ENCODE results near the gene FAP.

FAP gene

GRCh38 chr2:162197069-162197825 is 46.0 kb downstream of the FAP start:
- no peak overlapping the region for H3K4me3 ChIP-seq (ENCODE audit: low read depth, low read length)
- POLR2A ChIA-PET, result interaction anchor here (1.2 to 2.0 kb wide), 2 partner anchors 11 to 45 kb away, joined by 3 to 11 read pairs; partner anchors contain the start of gene FAP
- CTCF ChIA-PET, result interaction anchor here (1.0 to 14.3 kb wide), 5 partner anchors 10 to 103 kb away, joined by 3 to 189 read pairs (median 6); no protein-coding TSS in a partner anchor
- DNase-seq (ENCODE audit: low read depth, low spot score), result peak; percentile 60
- no peak for TF ChIP-seq CTCF (IDR thresholded peaks at IDR 0.05; ENCODE audit: insufficient read depth, low read length, missing control alignments)

GRCh38 chr2:162196638-162197037 is 46.6 kb downstream of the FAP start:
- no peak for TF ChIP-seq CTCF (IDR thresholded peaks at IDR 0.05; ENCODE audit: insufficient read depth, low read length, missing control alignments)
- CTCF ChIA-PET, result interaction anchor here (1.0 to 14.3 kb wide), 5 partner anchors 9 to 103 kb away, joined by 3 to 189 read pairs (median 6); no protein-coding TSS in a partner anchor
- POLR2A ChIA-PET, result interaction anchor here (1.2 to 2.0 kb wide), 2 partner anchors 10 to 46 kb away, joined by 3 to 11 read pairs; partner anchors contain the start of gene FAP
- no peak for DNase-seq (ENCODE audit: low read depth, low spot score)
- H3K4me3 ChIP-seq (ENCODE audit: low read depth, low read length), result no peak overlapping the region

- no peak for DNase-seq (ENCODE audit: low read depth, low spot score)
- no peak for TF ChIP-seq CTCF (IDR thresholded peaks at IDR 0.05; ENCODE audit: insufficient read depth, low read length, missing control alignments)
- H3K4me3 ChIP-seq (ENCODE audit: low read depth, low read length), result no peak overlapping the region
- POLR2A ChIA-PET, result no interaction called here
- CTCF ChIA-PET, result interaction anchor here (1.3 to 14.3 kb wide), 4 partner anchors 9 to 111 kb away, joined by 3 to 189 read pairs (median 10); no protein-coding TSS in a partner anchor
Observed at GRCh38 chr2:162188451-162188850, 54.8 kb downstream of the FAP start.

GRCh38 chr2:162185541-162186232 is 57.6 kb downstream of the FAP start:
- POLR2A ChIA-PET, result no interaction called here
- CTCF ChIA-PET, result interaction anchor here (1.2 to 14.3 kb wide), 7 partner anchors 15 to 114 kb away, joined by 3 to 189 read pairs (median 6); no protein-coding TSS in a partner anchor
- no peak for TF ChIP-seq CTCF (IDR thresholded peaks at IDR 0.05; ENCODE audit: insufficient read depth, low read length, missing control alignments)
- H3K4me3 ChIP-seq (ENCODE audit: low read depth, low read length), result no peak overlapping the region
- no peak for DNase-seq (ENCODE audit: low read depth, low spot score)

- ChIA-PET POLR2A (no interaction called here), CTCF (interaction anchor here (1.2 to 14.3 kb wide), 5 partner anchors 12 to 115 kb away, joined by 4 to 189 read pairs (median 6); no protein-coding TSS in a partner anchor)
- DNase-seq (ENCODE audit: low read depth, low spot score), result no peak
- H3K4me3 ChIP-seq (ENCODE audit: low read depth, low read length), result no peak overlapping the region
- TF ChIP-seq CTCF (IDR thresholded peaks at IDR 0.05; ENCODE audit: insufficient read depth, low read length, missing control alignments), result no peak
Observed at GRCh38 chr2:162184821-162185450, 58.3 kb downstream of the FAP start.
